Measurements from ENCODE around the gene ZNF227. TPM values are rescaled to one million over a fixed set of nuclear protein-coding genes. Genes with fewer than 3 reads are reported as not detected.
A peak's percentile ranks its signal among the peaks of the same experiment; 100 is the strongest.
"Not testable (repeated sequence)": the region's sequence is repeated elsewhere in the genome, so short reads cannot be mapped to it uniquely, and the experiment has no call there.

ZNF227 gene
- total and polyA plus RNA-seq, 4 donors = 5.0 to 27.5 (median 12.3) TPM

DNA sequence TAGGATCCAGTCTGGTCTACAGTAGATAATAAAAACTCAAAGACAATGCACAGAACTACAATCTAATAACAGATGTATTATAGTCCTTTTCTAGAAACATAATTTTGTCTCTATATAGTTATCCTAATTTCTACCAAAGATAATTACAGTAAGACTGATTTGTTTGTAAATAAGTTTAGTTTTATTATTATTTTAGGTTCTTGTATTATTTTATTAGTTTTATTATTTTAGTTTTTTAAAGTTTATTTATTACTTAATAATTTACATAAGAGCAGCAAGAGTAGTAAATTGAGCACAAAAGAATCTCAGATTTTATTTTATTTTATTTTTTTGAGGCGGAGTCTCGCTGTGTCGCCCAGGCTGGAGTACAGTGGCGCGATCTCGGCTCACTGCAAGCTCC, 22.3 kb upstream of the ZNF227 start:
- Histone ChIP-seq H3K27ac (ENCODE audit: low read depth in 1 of 2, low read length in 2 of 2) (no peak overlapping the region), H3K4me3 (ENCODE audit: low read length in 2 of 2) (no peak overlapping the region), H3K27me3 (ENCODE audit: control insufficient read depth in 1 of 2, insufficient read depth in 2 of 2, low read length in 1 of 2) (no peaks in the 10 kb centered on the region), H3K36me3 (ENCODE audit: control insufficient read depth in 1 of 2, insufficient read depth in 2 of 2, low read length in 1 of 2) (no peaks in the 10 kb centered on the region), H3K4me1 (ENCODE audit: control insufficient read depth in 1 of 2, insufficient read depth in 2 of 2, low read length in 2 of 2) (no peaks in the 10 kb centered on the region), H3K9me3 (ENCODE audit: control insufficient read depth, low read length) (peaks cover 8% of the 10 kb centered on the region)
- intact Hi-C loops (cut with DNase I) = no loop called here
- WGBS, 2 donors = 96 to 97% methylated on average over 6 of the region's 6 CpGs
- DNase-seq (no peak), ATAC-seq (ENCODE audit: low FRiP score) (no peak)

DNA sequence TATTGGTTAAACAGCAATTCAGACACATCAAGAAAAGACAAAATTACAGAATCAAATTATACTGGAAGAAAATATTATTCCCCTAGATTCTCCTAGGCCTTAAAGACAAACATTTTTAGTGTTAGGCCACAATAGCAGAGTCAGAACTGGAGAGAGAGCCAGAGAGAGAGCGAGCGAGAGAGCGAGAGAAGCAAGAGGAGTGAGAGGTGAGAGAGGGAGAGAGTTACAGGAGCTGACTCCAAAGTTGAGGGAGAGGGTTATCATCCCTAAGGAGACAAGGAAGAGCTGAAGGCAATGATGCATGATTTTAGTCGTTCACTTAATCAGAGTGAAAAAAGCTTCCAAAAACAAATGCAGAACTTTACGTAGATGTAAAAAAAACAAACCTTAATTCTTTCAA, 20.2 kb upstream of the ZNF227 start:
- peaks cover 9% of the 10 kb centered on the region for H3K9me3 ChIP-seq (ENCODE audit: control insufficient read depth, low read length)
- WGBS, 2 donors = 70 to 71% methylated on average over 5 of the region's 5 CpGs

DNA sequence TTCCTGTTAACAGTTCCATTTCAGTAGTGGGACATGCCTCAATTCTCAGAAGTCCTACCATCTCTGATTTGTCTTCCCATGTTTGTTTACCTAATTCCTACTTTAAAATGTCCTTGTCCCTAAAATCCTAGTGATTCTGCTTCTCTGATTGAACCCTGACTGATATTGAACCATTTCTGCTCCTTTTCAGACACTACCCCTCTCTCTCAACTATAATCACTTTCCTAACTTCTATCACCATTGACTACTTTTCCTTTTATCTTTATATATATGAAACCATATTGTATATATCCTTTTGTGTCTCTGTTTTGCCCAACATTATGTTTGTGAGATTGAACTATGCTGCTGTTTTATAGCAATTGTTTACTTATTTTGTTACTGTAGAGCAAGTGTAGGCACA, 15.6 kb upstream of the ZNF227 start:
- Histone ChIP-seq H3K27ac (ENCODE audit: low read depth in 1 of 2, low read length in 2 of 2) (no peak overlapping the region), H3K27me3 (ENCODE audit: control insufficient read depth in 1 of 2, insufficient read depth in 2 of 2, low read length in 1 of 2) (no peaks in the 10 kb centered on the region), H3K36me3 (ENCODE audit: control insufficient read depth in 1 of 2, insufficient read depth in 2 of 2, low read length in 1 of 2) (no peaks in the 10 kb centered on the region), H3K9me3 (ENCODE audit: control insufficient read depth, low read length) (peaks cover 12% of the 10 kb centered on the region), H3K4me3 (ENCODE audit: low read length in 2 of 2) (no peak overlapping the region), H3K4me1 (ENCODE audit: control insufficient read depth in 1 of 2, insufficient read depth in 2 of 2, low read length in 2 of 2) (no peaks in the 10 kb centered on the region)
- intact Hi-C loops (cut with DNase I) = no loop called here
- no peak for DNase-seq
- no peak for ATAC-seq (ENCODE audit: low FRiP score)

More for the DNA sequence above, 20.2 kb upstream of the ZNF227 start:
- ATAC-seq (ENCODE audit: low FRiP score) (no peak), DNase-seq (no peak)
- intact Hi-C loops (cut with DNase I) = no loop called here
- Histone ChIP-seq H3K4me3 (ENCODE audit: low read length in 2 of 2) (no peak overlapping the region), H3K4me1 (ENCODE audit: control insufficient read depth in 1 of 2, insufficient read depth in 2 of 2, low read length in 2 of 2) (no peaks in the 10 kb centered on the region), H3K27me3 (ENCODE audit: control insufficient read depth in 1 of 2, insufficient read depth in 2 of 2, low read length in 1 of 2) (no peaks in the 10 kb centered on the region), H3K36me3 (ENCODE audit: control insufficient read depth in 1 of 2, insufficient read depth in 2 of 2, low read length in 1 of 2) (no peaks in the 10 kb centered on the region), H3K27ac (ENCODE audit: low read depth in 1 of 2, low read length in 2 of 2) (no peak overlapping the region)

GRCh38 chr19:44202470-44202869, 9.9 kb upstream of the ZNF227 start:
- intact Hi-C loops (cut with DNase I) = no loop called here
- H3K9me3 ChIP-seq (ENCODE audit: control insufficient read depth, low read length) = peaks cover 7% of the 10 kb centered on the region
- no peak for DNase-seq
- no peaks in the 10 kb centered on the region for H3K27me3 ChIP-seq (ENCODE audit: control insufficient read depth in 1 of 2, insufficient read depth in 2 of 2, low read length in 1 of 2)
- ATAC-seq (ENCODE audit: low FRiP score) = no peak
- no peaks in the 10 kb centered on the region for H3K36me3 ChIP-seq (ENCODE audit: control insufficient read depth in 1 of 2, insufficient read depth in 2 of 2, low read length in 1 of 2)
- H3K27ac ChIP-seq (ENCODE audit: low read depth in 1 of 2, low read length in 2 of 2) = no peak overlapping the region
- H3K4me3 ChIP-seq (ENCODE audit: low read length in 2 of 2) = no peak overlapping the region
- no peaks in the 10 kb centered on the region for H3K4me1 ChIP-seq (ENCODE audit: control insufficient read depth in 1 of 2, insufficient read depth in 2 of 2, low read length in 2 of 2)
- 58 to 59% methylated on average over 1 of the region's 1 CpG for WGBS, 2 donors

DNA sequence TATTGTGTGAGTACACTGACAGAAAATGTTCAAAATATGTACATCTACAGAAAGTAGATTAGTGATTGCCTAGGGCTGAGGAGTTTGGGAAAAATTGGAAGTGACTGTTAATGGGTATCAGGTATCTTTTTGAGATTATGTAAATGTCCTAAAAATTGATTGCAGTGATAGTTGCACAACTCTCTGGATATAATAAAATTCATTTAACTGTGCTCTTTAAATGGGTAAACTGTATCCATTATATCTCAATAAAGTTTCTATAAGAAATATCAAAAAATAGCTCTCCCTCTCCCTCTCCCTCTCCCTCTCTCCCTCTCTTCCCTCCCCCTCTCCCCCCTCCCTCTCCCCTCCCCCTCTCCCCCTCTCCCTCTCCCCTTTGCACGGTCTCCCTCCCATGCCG, 9.4 kb upstream of the ZNF227 start:
- no peak for ATAC-seq (ENCODE audit: low FRiP score)
- intact Hi-C loops (cut with DNase I) = no loop called here

GRCh38 chr19:44203877-44204276, 8.5 kb upstream of the ZNF227 start:
- H3K9me3 ChIP-seq (ENCODE audit: control insufficient read depth, low read length); H3K36me3 ChIP-seq (ENCODE audit: control insufficient read depth in 1 of 2, insufficient read depth in 2 of 2, low read length in 1 of 2); DNase-seq; H3K4me1 ChIP-seq (ENCODE audit: control insufficient read depth in 1 of 2, insufficient read depth in 2 of 2, low read length in 2 of 2); H3K27me3 ChIP-seq (ENCODE audit: control insufficient read depth in 1 of 2, insufficient read depth in 2 of 2, low read length in 1 of 2); intact Hi-C loops (cut with DNase I); ATAC-seq (ENCODE audit: low FRiP score); H3K27ac ChIP-seq (ENCODE audit: low read depth in 1 of 2, low read length in 2 of 2); H3K4me3 ChIP-seq (ENCODE audit: low read length in 2 of 2): not testable (repeated sequence)
- WGBS, 2 donors = 92 to 94% methylated on average over 25 to 31 of the region's 31 CpGs

More for the DNA sequence above, 9.4 kb upstream of the ZNF227 start:
- Histone ChIP-seq H3K9me3 (ENCODE audit: control insufficient read depth, low read length) (peaks cover 7% of the 10 kb centered on the region), H3K4me1 (ENCODE audit: control insufficient read depth in 1 of 2, insufficient read depth in 2 of 2, low read length in 2 of 2) (no peaks in the 10 kb centered on the region), H3K27ac (ENCODE audit: low read depth in 1 of 2, low read length in 2 of 2) (no peak overlapping the region), H3K27me3 (ENCODE audit: control insufficient read depth in 1 of 2, insufficient read depth in 2 of 2, low read length in 1 of 2) (no peaks in the 10 kb centered on the region), H3K36me3 (ENCODE audit: control insufficient read depth in 1 of 2, insufficient read depth in 2 of 2, low read length in 1 of 2) (no peaks in the 10 kb centered on the region), H3K4me3 (ENCODE audit: low read length in 2 of 2) (no peak overlapping the region)
- WGBS, 2 donors = 96% methylated on average over 2 of the region's 2 CpGs; no CpG with 5 or more reads in 1 of the 2 donors
- DNase-seq = no peak

DNA sequence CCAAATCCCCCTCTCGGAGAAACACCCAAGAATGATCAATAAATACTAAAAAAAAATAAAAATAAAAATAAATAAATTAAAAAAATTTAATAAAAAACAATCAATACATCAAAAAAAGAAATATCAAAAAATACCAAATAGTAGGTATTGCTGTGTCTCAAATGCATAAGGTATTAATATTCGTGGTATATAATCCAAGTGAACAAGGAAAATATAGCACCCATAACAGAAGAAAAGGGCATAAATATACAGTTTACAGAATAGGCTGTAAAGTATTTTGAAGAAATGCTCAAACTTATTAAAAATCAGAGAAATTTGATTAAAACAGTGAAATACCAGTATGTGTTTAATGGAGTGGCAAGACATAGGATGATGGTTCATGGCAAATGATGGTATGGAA, 7.6 kb upstream of the ZNF227 start:
- WGBS, 2 donors = 73 to 88% methylated on average over 2 of the region's 2 CpGs
- ATAC-seq (ENCODE audit: low FRiP score) = no peak
- intact Hi-C loops (cut with DNase I) = loop anchor here in 1 of 2 donors (5.0 kb wide), 1 partner anchor 103 kb away; the partner anchor contains the start of gene ZNF235

DNA sequence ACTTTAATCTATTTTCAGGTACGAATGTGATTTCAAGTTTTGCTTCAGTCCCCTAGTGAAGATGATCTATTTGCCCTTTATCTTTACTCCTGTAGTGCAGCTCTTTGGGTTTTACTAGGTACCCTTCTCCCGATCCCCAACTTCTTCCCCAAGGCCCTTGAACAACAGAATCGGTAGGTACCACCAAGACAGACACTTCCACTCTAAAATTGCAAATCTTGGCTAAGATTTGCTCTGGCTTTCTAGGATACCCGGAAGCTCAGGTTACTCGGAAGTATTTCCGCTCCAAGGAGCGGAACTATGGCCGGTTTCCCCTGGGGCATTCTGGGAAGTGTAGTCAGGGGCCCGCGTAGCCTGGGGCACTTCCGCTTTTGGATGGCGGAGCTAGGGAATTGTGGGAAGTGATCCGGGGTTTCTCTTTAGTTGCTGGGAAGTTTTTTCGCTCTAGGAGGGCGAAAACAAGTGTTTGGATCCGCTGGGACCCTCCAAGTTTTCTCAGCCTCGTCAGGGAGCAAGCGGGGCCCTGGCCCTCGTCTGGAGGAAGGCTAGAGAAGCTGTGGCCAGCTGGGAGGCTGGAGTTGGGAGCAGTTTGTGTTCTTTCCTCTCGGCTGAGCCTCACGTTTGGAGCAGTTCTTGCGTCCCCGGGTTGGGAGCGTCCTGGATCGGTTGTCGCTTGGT, 5.1 kb upstream of the ZNF227 start:
- no peaks in the 10 kb centered on the region for H3K9me3 ChIP-seq (ENCODE audit: control insufficient read depth, low read length)
- intact Hi-C loops (cut with DNase I) = loop anchor here in 1 of 2 donors (5.0 kb wide), 1 partner anchor 100 kb away; the partner anchor contains the start of gene ZNF235
- H3K36me3 ChIP-seq (ENCODE audit: control insufficient read depth in 1 of 2, insufficient read depth in 2 of 2, low read length in 1 of 2) = no peaks in the 10 kb centered on the region
- 4 to 5% methylated on average over 26 of the region's 26 CpGs for WGBS, 2 donors
- H3K27ac ChIP-seq (ENCODE audit: low read depth in 1 of 2, low read length in 2 of 2) = peak overlapping the region in 1 of 2 donors; percentile 32
- DNase-seq (peak; percentile 92 to 93), ATAC-seq (ENCODE audit: low FRiP score) (peak; percentile 96)
- no peaks in the 10 kb centered on the region for H3K4me1 ChIP-seq (ENCODE audit: control insufficient read depth in 1 of 2, insufficient read depth in 2 of 2, low read length in 2 of 2)
- H3K27me3 ChIP-seq (ENCODE audit: control insufficient read depth in 1 of 2, insufficient read depth in 2 of 2, low read length in 1 of 2) = no peaks in the 10 kb centered on the region
- peak overlapping the region; percentile 38 to 42 for H3K4me3 ChIP-seq (ENCODE audit: low read length in 2 of 2)

More for the DNA sequence above, 7.6 kb upstream of the ZNF227 start:
- no peak overlapping the region for H3K27ac ChIP-seq (ENCODE audit: low read depth in 1 of 2, low read length in 2 of 2)
- no peak for DNase-seq
- no peaks in the 10 kb centered on the region for H3K27me3 ChIP-seq (ENCODE audit: control insufficient read depth in 1 of 2, insufficient read depth in 2 of 2, low read length in 1 of 2)
- no peak overlapping the region for H3K4me3 ChIP-seq (ENCODE audit: low read length in 2 of 2)
- no peaks in the 10 kb centered on the region for H3K4me1 ChIP-seq (ENCODE audit: control insufficient read depth in 1 of 2, insufficient read depth in 2 of 2, low read length in 2 of 2)
- H3K36me3 ChIP-seq (ENCODE audit: control insufficient read depth in 1 of 2, insufficient read depth in 2 of 2, low read length in 1 of 2) = no peaks in the 10 kb centered on the region
- peaks cover 1% of the 10 kb centered on the region for H3K9me3 ChIP-seq (ENCODE audit: control insufficient read depth, low read length)

DNA sequence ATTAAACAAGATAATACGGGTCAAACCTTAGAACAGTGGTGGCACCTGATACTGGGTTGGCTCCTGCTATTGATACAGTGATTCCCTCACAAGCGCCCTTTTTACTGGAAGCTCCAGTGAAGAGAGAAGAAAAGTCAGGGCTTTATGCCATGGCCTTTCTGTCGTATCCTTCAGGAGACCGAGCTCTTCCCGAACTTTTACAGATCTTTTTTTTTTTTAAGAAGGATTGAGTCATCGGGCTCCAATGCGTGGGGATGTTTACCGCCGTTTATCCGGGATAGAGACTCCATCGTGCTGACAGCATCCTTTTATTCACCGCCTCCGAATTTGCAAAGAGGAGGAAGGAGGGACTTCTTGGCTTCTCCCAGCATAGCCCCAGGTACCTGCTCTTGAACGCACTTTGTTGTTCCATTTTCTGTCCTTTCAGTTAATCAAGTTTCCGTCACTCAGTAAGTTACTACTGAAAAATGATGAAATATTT, 574 bp downstream of the ZNF227 start:
- Histone ChIP-seq H3K4me3 (ENCODE audit: low read length in 2 of 2) (peak overlapping the region; percentile 64 to 92), H3K27me3 (ENCODE audit: control insufficient read depth in 1 of 2, insufficient read depth in 2 of 2, low read length in 1 of 2) (no peaks in the 10 kb centered on the region), H3K4me1 (ENCODE audit: control insufficient read depth in 1 of 2, insufficient read depth in 2 of 2, low read length in 2 of 2) (peaks cover 0 to 3% of the 10 kb centered on the region in 2 donors), H3K36me3 (ENCODE audit: control insufficient read depth in 1 of 2, insufficient read depth in 2 of 2, low read length in 1 of 2) (peaks cover 3 to 5% of the 10 kb centered on the region in 2 donors), H3K9me3 (ENCODE audit: control insufficient read depth, low read length) (peaks cover 5% of the 10 kb centered on the region), H3K27ac (ENCODE audit: low read depth in 1 of 2, low read length in 2 of 2) (peak overlapping the region in 1 of 2 donors; percentile 60)
- WGBS, 2 donors = 1 to 2% methylated on average over 15 of the region's 15 CpGs
- ATAC-seq (ENCODE audit: low FRiP score) = peak; percentile 31
- no peak for DNase-seq
- intact Hi-C loops (cut with DNase I) = loop anchor here (2.0 to 10.0 kb wide), 2 partner anchors 48 to 142 kb away; partner anchors contain the start of genes ZNF226 (in 2 of the 2) and ZNF112 (in 1 of the 2)

Measured in aorta (tissue), 5 donors.